ENCODE measurements around the gene DPEP2NB.
"Not testable (repeated sequence)": the region's sequence is repeated elsewhere in the genome, so short reads cannot be mapped to it uniquely, and the experiment has no call there.

DPEP2NB gene

GRCh38 chr16:68013440-68013839 lies 2.3 kb downstream of the DPEP2NB start:
- no peak for DNase-seq (ENCODE audit: low spot score)

GRCh38 chr16:68009872-68010271 lies 5.8 kb downstream of the DPEP2NB start:
- not testable (repeated sequence) for DNase-seq (ENCODE audit: low spot score)

- DNase-seq (ENCODE audit: low spot score) = no peak
These were observed 6.5 kb downstream of the DPEP2NB start for GRCh38 chr16:68009157-68009735.

GRCh38 chr16:68005786-68006286 lies 9.9 kb downstream of the DPEP2NB start:
- peak; percentile 70 for DNase-seq (ENCODE audit: low spot score)

- DNase-seq (ENCODE audit: low spot score) = no peak
These were observed 10.5 kb downstream of the DPEP2NB start for GRCh38 chr16:68005211-68005610.

- DNase-seq (ENCODE audit: low spot score) = no peak
These were observed 12.7 kb downstream of the DPEP2NB start for GRCh38 chr16:68003031-68003430.

- DNase-seq (ENCODE audit: low spot score) = no peak
These were observed 15.3 kb downstream of the DPEP2NB start for GRCh38 chr16:68000450-68000849.

GRCh38 chr16:67999985-68000384 lies 15.7 kb downstream of the DPEP2NB start:
- DNase-seq (ENCODE audit: low spot score) = no peak

GRCh38 chr16:67998779-67999688 lies 16.7 kb downstream of the DPEP2NB start, which contains the start of gene DPEP2:
DPEP2 (minus strand) TSS chr16:67999484; CDS start chr16:67993212, 6,272 bp downstream.
- peak; percentile 62 for DNase-seq (ENCODE audit: low spot score)

- not testable (repeated sequence) for DNase-seq (ENCODE audit: low spot score)
These were observed 17.4 kb downstream of the DPEP2NB start for GRCh38 chr16:67998231-67998778.

- DNase-seq (ENCODE audit: low spot score) = no peak
These were observed 19.0 kb downstream of the DPEP2NB start for GRCh38 chr16:67996666-67997065.

GRCh38 chr16:67995423-67995822 lies 20.3 kb downstream of the DPEP2NB start:
- peak; percentile 27 for DNase-seq (ENCODE audit: low spot score)

GRCh38 chr16:67994040-67994408 lies 21.7 kb downstream of the DPEP2NB start:
- not testable (repeated sequence) for DNase-seq (ENCODE audit: low spot score)

GRCh38 chr16:67993207-67994039 lies 22.3 kb downstream of the DPEP2NB start:
- peak; percentile 81 for DNase-seq (ENCODE audit: low spot score)

- no peak for DNase-seq (ENCODE audit: low spot score)
These were observed 23.0 kb downstream of the DPEP2NB start for GRCh38 chr16:67992661-67993206.

GRCh38 chr16:67990018-67990386 lies 25.7 kb downstream of the DPEP2NB start:
- no peak for DNase-seq (ENCODE audit: low spot score)

GRCh38 chr16:67989322-67990017 lies 26.2 kb downstream of the DPEP2NB start:
- no peak for DNase-seq (ENCODE audit: low spot score)

GRCh38 chr16:67988675-67989074 lies 27.0 kb downstream of the DPEP2NB start:
- DNase-seq (ENCODE audit: low spot score) = no peak

- no peak for DNase-seq (ENCODE audit: low spot score)
These were observed 28.1 kb downstream of the DPEP2NB start for GRCh38 chr16:67987460-67988160.

GRCh38 chr16:67986949-67987348 lies 28.8 kb downstream of the DPEP2NB start:
- DNase-seq (ENCODE audit: low spot score) = no peak
